Ovary (tissue), 9 donors: ENCODE data around the gene ANKDD1B. TPM values are rescaled to one million over a fixed set of nuclear protein-coding genes. Genes with fewer than 3 reads are reported as not detected.

Experiments used
- DNase-seq, 5 donors: peaks; one replicate each; pipeline ENCODE4 v3.0.0-alpha.2; 2019 to 2020
- H3K27ac ChIP-seq, 2 donors: fragments of 200-600 bp; one replicate each; pipeline versions ENCODE4 v1.5.1 to v1.8.0; 2019 to 2022
- H3K27me3 ChIP-seq: fragments of 200-600 bp; one replicate; pipeline ENCODE4 v1.8.0; 2022
- H3K36me3 ChIP-seq: fragments of 200-600 bp; sonication (generic); one replicate; pipeline ENCODE4 v1.5.1; 2019
- H3K4me1 ChIP-seq: one replicate; pipeline ENCODE4 v1.8.1; 2013; ENCODE audit warnings: mild to moderate bottlenecking, moderate library complexity; ENCODE audit not compliant: insufficient read depth
- H3K4me3 ChIP-seq: fragments of 200-600 bp; sonication (generic); one replicate; pipeline ENCODE4 v1.5.1; 2017
- H3K9me3 ChIP-seq, 2 donors: fragments of 200-600 bp in 1 of 2; sonication (generic) in 1 of 2; one replicate each; pipeline versions ENCODE4 v1.5.1 to v1.8.1; 2013 to 2019; ENCODE audit warnings: mild to moderate bottlenecking in 1 of 2, moderate library complexity in 1 of 2
- CTCF ChIP-seq, 3 donors: fragments of 450-650 bp in 2 of 3; fragments of 200-600 bp in 1 of 3; IDR thresholded peaks; one replicate each; pipeline versions ENCODE4 v1.5.1 to v1.8.0; 2016 to 2022; ENCODE audit warnings: antibody characterized with exemption in 3 of 3, mild to moderate bottlenecking in 1 of 3
- EP300 ChIP-seq: sonication (generic); formaldehyde crosslinking; IDR thresholded peaks from one replicate; pipeline ENCODE4 v1.6.1; 2017; ENCODE audit warnings: antibody characterized with exemption
- POLR2A ChIP-seq: fragments of 450-650 bp; IDR thresholded peaks from one replicate; pipeline ENCODE4 v1.6.1; 2017; ENCODE audit warnings: antibody characterized with exemption, mild to moderate bottlenecking, moderate library complexity
- WGBS, 3 donors: extraction: QIAGEN DNeasy Blood & Tissue Kit in 1 of 3; methylation state at CpG; one replicate each; pipeline versions ENCODE4 v1.1.5 to v1.1.7; 2013 to 2017; 5-methylcytosine and 5-hydroxymethylcytosine counted together
- intact Hi-C, 4 donors: fragments of 100-400 bp; cut with DNase I; formaldehyde crosslinking; loops; one replicate each; pipeline versions ENCODE4 v1.11.0 to v1.15.1; 2022 to 2023
- polyA plus RNA-seq, 2 donors: library from polyadenylated mRNA; stranded (reverse); fragments of 200-250 nt in 1 of 2; fragments of 350-450 nt in 1 of 2; fragmentation: Illumina TruSeq in 1 of 2; extraction: RNeasy Lipid Tissue Mini Kit (QIAGEN cat#74804) in 1 of 2; gene quantifications; one replicate each; pipeline ENCODE4 v1.2.3, GENCODE V29; 2013 to 2014
- total RNA-seq, 7 donors: library from RNA; depleted of rRNA in 2 of 7; stranded (reverse); fragments of >200 nt in 2 of 7; fragmentation: NEBNext Ultra II Directional in 3 of 7; extraction: Animal tissue kit (Norgen Biotek cat#: 25700) in 3 of 7; gene quantifications; one replicate each; pipeline versions ENCODE4 v1.1.0 to v1.2.4, GENCODE V29; 2016 to 2023
- donor health status: DM: no; HTN: no; CAD: no; lungs with moderate emphysema.
- donor health status: DM: no; HTN: no; CAD: no.
- donor health status: Bipolar disorder and iron deficiency.
- donor health status: DM: yes; HTN: yes; CAD: no.
- donor health status: DM: no; HTN: no; CAD: no.
- donor health status: DM: yes; HTN: yes; CAD: no.

ANKDD1B gene
- total and polyA plus RNA-seq, 9 donors = 0.34 to 6.8 (median 0.79) TPM; not detected in 2

- Histone ChIP-seq H3K9me3 (no peaks in the 10 kb centered on the region), H3K4me3 (no peak overlapping the region), H3K27ac (no peak overlapping the region), H3K27me3 (no peaks in the 10 kb centered on the region), H3K36me3 (no peaks in the 10 kb centered on the region), H3K4me1 (no peaks in the 10 kb centered on the region)
- intact Hi-C loops = no loop called here
- TF ChIP-seq CTCF (IDR thresholded peaks at IDR 0.05) (no peak), EP300 (no peak), POLR2A (no peak)
- DNase-seq = no peak
- WGBS, 3 donors = 85 to 91% (median 90%) methylated on average over 2 of the region's 2 CpGs
These were observed 29.6 kb downstream of the ANKDD1B start for GRCh38 chr5:75640826-75641225.

- Histone ChIP-seq H3K4me3 (no peak overlapping the region), H3K9me3 (no peaks in the 10 kb centered on the region), H3K4me1 (no peaks in the 10 kb centered on the region), H3K27me3 (no peaks in the 10 kb centered on the region), H3K36me3 (no peaks in the 10 kb centered on the region), H3K27ac (no peak overlapping the region)
- intact Hi-C loops = no loop called here
- TF ChIP-seq EP300 (no peak), POLR2A (no peak), CTCF (IDR thresholded peaks at IDR 0.05) (no peak)
- WGBS, 3 donors = 56 to 83% (median 72%) methylated on average over 2 of the region's 2 CpGs
- DNase-seq = no peak
These were observed 37.5 kb downstream of the ANKDD1B start for GRCh38 chr5:75648712-75649111.

GRCh38 chr5:75651575-75652238, 40.5 kb downstream of the ANKDD1B start:
- Histone ChIP-seq H3K27ac (no peak overlapping the region), H3K9me3 (no peaks in the 10 kb centered on the region), H3K36me3 (no peaks in the 10 kb centered on the region), H3K4me1 (no peaks in the 10 kb centered on the region), H3K4me3 (no peak overlapping the region), H3K27me3 (no peaks in the 10 kb centered on the region)
- 90 to 93% (median 91%) methylated on average over 4 of the region's 4 CpGs for WGBS, 3 donors
- no peak for DNase-seq
- TF ChIP-seq CTCF (IDR thresholded peaks at IDR 0.05) (no peak), POLR2A (no peak)
- intact Hi-C loops = no loop called here

GRCh38 chr5:75653521-75653920, 42.3 kb downstream of the ANKDD1B start:
- H3K36me3 ChIP-seq = no peaks in the 10 kb centered on the region
- no peaks in the 10 kb centered on the region for H3K4me1 ChIP-seq
- H3K9me3 ChIP-seq = no peaks in the 10 kb centered on the region
- no peaks in the 10 kb centered on the region for H3K27me3 ChIP-seq
- no peak for TF ChIP-seq POLR2A
- no peak for TF ChIP-seq CTCF (IDR thresholded peaks at IDR 0.05)
- TF ChIP-seq EP300 = no peak
- 18 to 31% (median 23%) methylated on average over 2 of the region's 2 CpGs for WGBS, 3 donors
- H3K4me3 ChIP-seq = no peak overlapping the region
- intact Hi-C loops = no loop called here
- DNase-seq = no peak
- H3K27ac ChIP-seq = no peak overlapping the region
